GDM1 (cell line): ENCODE results near the gene DUSP22.

ENCODE experiments used
- DNase-seq: peaks from one replicate; lab custom pipeline; 2025; lab: John Stamatoyannopoulos, UW

The DUSP22 gene

DNA sequence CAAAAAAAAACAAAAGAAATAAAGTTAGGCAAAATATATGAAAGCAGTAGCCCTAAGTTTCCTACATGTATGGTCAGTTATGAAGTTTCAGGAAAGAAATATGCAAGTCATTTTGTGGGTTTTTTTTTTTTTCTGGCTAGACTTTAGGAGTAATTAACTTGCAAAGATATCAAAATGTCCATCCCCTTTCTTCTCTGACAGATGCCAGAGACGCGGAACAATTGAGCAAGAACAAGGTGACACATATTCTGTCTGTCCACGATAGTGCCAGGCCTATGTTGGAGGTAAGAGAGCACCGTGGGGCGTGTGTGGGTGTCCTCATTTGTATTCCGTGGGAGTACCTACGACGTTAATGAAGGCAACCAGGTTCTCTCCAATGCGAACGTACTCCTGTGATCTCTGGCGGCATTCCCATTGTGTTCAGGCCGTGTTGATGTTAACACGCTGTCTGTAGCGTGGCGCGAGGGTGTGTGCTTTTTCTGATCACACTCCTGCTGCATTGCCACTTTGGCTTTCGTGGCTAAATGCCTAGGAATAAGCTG lies 19.5 kb downstream of the DUSP22 start:
- DNase-seq: no peak

DNA sequence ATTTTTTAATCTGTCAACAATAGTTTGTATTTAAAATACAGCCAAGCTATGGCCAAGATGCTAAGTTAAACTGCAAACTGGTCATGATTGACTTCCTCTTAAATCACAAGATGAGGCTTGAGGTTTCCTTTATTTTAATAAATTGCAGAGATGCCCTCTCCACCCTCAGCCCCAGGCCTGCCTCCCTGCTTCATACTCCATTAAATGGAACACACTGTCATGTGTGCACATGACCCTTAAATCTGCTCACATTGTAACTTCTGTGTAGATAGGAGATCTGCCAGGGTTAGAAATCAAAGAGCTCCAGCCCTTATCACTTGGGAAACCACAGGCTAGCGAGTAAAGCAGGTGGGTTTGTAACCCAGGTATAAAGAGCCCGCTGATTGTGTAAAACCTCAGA lies 20.8 kb downstream of the DUSP22 start:
- no peak for DNase-seq

DNA sequence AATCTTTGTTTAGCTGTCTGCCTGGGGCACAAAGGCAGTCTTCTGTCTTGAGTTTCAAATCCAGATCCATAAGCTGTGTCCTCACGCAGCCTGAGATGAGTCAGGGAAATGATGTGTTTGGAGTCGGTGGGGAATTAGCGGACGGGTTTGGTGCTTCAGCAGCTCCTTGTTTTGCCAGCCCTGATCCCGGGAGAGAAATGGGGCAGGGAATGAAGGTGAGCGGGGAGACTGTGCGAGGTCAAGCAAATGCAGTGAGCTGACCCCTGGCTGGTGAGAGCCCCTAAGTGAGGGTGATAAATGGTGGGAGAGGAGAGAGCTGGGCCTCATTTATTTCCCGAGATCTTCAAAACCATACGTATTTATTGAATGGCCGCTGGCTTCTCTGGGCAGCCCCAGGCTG lies 21.6 kb downstream of the DUSP22 start:
- no peak for DNase-seq

DNA sequence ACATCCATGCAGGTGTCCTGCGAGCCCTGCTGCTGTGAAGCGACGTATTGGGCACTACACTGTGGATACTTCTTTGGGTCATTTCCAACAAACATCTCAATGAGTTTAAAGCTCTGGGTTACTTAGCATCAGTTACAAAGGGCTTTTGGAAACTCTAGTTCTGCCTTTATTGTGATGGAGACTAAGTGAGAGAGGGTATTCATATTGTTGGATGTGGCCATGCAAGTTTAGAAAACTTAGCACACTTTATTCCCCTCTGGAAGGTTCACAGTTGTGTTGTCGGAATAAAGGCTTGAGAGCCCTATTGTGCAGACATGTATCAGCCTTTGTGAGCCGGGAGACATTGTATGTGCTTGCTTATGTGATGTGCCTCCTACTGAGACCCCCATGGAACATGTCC lies 22.1 kb downstream of the DUSP22 start:
- DNase-seq: no peak

DNA sequence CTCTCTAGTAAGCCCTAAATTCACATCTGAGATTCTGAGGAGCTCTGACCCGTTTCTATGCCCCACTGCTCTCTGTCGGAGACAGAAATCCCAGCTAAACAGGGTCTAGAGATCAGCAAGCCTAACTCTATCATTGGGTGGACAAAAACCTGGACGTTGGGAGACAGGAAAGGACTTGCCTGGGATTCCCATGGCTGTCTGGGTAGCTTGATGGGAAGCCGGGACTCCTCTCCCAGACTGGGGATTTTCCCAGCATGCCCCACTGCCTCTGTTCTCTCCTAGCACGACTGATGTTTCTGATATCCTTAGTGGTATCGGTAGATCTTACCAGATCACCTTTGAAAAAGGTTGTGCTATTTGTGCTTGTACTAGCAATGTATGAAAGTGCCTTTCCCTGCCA lies 22.9 kb downstream of the DUSP22 start:
- DNase-seq: no peak

DNA sequence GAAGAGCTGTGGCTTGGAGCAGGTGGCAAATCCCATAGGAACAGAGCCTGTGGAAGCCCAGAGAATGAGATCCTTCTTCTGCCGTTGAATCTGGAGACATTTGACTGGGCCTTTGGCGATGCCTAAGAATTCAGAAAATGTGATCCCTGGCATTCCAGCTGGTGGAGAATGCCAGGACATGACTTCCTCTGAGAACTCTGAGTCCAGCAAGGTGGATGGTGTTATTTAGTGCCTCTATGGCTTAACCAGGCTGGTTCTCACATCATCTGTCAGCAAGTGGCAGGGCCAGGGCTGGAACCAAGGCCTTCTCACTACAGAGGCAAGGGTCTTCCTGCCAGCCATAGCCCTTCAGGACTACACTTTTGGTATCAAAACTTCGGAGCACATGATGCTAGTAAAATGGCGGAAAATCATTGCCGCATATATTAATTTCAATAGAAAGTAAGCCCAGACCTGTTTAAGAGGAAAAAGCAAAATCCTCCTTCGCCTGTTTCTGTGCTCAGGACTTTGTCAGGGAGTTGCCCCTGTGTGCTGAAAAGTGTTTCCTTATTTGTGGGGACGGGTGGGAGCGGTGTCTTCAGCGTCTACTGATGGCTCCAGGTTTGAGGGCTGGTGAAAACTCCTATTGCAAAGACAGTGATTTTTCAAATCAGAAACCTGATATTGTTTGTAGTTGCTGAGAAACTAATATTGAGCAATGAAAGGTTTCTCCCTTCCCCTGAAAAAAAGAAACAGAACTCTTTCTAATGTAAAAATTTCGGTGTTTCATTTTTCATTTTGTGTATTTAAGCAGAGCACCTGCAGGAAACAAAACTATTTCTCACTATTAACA lies 23.9 kb downstream of the DUSP22 start:
- DNase-seq: no peak

DNA sequence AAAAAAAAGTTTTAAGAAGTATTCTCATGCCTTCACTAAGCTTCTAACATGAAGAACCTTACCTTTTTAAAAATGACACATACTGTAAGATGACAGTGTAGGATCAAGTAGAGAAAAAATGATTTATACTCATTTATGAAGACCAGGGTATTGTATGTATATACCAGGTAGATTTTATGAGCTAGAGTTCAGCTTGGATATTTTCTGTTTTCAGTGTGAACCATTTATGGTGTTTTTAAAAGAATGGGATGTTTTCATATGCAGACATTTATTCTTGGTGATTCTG lies 24.4 kb downstream of the DUSP22 start:
- DNase-seq: no peak

DNA sequence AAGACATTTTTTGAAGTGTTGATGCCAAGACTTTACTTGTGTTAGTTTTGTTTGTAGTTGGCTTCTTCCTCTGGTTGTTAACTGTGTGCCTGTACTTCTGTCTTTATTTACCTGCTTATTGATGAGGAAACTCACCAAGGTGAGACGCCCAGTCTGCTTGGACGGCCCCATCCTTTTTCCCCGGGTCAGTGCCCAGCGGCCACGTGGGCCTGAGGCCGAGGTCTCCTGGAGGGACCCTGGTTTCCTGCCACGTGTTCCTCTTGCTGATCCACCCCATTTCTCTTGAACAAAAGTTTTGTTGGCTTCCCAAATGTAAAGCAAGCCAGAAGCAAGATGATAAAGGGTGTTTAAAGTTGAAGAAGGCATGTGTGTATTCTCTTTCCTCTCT lies 24.8 kb downstream of the DUSP22 start:
- DNase-seq: no peak

DNA sequence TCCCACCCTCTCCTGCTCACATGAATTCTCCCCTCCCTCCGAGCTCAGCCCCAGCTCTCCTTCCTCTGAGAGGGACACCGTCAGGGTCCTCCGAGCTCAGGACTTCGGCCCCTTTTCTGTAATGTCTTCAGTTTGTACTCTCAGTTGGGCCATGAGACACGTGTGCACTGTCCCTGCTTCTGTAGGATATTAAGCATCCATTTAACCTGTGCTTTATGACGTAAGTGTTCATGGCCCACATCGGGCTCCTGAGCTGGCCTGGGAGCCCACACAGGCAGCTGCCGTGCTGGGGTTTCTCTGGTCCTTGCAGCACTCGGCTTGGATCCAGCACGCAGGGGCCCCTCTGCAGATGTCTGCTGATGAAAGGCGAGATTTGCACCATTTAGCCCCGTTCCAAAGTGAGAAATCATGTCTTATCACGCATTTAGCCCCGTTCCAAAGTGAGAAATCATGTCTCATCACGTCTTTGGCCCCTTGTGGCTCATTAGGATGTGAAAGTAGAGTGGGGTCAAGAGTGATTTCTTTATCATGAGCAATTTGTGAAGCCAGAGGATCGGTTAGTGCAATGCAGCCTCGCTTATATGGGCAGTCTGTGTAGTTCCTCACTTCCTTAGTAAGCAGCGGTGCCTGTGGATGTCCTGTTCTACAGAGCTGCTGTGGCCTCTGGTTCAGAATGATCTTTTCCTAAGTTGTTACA lies 25.3 kb downstream of the DUSP22 start:
- no peak for DNase-seq

DNA sequence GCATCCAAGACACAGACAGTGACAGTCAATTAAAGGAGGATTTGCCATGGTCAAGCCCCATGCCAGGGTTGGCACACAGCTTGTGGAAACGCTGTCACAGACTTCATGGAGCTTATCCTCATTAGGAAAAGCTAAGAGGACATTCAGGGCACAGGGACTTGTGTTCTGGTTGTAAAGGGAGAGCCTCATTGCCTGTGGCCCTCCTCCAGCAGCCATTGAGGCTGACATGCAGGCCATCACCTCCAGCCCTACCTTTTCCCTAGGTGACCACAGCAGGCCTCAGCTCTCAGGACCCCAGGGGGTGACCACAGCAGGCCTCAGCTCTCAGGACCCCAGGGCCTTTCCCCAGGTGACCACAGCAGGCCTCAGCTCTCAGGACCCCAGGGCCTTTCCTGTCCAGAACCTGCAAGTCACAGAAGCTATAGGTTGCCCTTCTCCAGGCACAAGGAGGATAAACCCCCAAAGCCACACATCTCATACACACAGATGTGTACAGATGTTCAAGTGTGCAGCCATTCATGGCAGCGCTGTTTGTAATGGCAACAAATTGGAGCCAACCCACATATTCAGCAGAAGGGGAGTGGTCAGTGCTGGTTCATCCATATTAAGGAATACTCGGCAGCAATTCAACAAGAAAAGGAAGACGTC lies 26.1 kb downstream of the DUSP22 start:
- DNase-seq: no peak

DNA sequence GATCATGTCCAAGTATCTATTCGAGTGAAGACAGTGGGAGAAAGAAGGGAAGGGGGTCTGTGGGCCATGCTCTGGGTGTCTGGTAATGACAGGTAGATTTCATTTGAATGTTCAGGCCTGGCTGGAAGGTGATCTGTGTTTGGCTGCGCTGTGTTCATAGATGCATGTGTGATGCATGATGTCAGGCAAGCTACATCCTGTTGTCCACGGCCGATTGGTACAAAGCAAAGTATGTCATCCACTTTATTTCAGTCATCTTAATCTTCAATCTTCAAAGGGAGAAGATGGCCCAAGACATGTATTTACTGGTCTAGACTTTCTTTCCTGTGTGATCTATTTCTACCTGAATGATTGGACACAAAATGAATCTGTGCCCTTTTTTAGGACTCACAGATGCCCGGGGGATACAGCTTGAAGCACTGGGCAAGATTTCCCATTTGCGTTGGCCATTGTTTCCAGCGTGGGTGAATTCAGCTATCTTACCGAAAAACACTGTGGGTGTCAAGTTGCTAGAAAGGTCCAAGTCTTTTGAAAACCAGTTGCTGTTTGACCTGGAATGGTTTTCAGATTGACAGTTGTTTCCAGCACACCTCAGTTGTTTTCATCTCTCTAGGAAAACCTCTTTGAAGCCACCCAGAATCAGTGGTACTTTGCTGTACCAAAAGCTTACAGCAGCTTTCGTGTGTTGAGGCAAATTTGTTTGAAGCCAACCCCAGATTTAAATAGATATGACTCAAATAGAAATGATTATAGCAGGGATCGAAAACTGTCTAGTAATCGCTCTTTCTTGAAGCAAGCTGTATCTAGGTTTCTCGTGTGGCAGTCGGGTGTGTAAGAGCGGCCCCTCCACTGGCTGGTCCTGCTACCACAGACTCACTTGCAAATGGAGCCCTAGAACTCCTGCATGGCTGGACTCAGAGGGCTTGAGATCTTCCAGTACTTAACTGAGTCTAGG lies 27.2 kb downstream of the DUSP22 start:
- no peak for DNase-seq

DNA sequence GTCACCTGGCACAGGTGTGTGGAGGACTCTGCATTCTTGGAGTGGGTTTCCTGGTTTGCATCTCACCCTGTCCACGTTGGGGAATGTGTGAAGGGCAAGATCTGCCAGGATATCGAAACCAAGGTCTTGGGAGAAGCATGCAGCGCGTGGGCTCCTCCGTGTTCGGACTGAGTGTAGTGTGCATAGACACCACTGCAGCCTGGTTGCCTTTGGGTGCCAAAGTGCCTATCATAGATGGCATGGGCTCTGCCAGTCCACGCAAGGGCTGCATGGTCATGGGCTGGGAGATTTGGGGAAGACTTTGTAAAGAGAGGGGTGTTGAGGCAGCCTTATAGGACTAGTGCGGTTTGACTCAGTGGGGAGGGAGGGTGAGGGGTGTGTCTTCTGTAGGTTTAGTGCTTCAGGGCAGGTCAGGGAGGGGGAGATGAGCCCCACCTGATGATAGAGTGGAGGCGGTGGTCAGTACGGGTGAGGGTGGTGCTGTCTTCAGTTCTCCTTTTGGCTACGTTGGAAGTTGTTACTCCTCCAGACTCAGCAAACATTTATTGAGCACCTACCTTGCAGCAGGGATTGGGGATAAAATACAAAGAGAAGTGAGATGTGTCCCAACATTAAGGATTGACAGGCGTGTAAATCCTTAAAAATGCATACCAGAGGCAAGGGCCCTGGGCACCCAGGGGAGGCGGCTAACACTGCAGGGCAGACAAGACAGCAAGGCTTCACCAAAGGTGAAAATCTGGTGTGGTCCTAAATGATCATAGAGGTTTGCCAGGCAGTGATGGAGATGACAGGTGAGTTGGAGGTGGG lies 28.3 kb downstream of the DUSP22 start:
- no peak for DNase-seq

DNA sequence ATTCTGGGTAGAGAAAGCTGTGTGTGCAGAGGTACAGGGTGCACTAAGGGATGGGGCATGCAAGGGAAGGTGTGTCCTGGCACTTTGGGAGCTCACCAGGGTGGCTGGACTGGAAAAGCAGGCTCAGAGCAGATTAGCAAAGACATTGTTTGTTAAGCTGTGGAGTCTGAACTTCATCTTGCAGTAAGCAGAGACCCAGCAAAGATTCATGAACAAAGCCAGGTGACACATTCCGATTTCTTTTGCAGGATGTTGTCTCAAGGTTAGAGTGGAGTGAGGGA lies 28.8 kb downstream of the DUSP22 start:
- DNase-seq: no peak

DNA sequence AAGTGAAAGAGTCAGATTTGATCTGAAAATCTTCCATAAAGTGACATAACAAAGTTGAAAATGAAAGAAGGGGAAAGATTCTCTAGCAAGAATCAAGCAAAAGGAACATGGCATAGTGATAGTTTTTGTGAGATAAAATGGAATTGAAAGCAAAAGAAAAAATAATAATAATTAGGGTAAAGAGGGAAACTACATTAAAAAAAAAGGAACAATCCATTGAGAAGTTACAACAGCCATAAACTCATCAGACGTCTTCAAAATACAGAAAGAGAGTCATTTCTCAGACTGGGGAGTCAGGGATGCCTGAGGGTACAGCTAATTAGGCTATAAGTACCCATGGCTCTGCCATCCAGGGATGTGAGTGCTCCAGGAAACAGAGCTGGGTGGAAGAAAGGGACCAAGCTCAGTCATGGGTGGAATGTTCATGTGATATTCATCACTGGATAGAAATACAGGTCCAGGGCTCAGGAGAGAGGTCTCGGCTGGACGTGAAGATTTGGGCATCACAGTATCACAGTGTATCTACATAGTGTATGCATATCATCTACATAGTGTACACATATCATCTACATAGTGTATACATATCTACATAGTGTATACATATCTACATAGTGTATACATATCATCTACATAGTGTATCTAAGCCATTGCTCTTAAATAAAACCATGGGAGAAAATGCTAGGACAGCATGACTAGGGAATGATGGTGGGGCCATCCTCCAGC lies 29.4 kb downstream of the DUSP22 start:
- DNase-seq: no peak

DNA sequence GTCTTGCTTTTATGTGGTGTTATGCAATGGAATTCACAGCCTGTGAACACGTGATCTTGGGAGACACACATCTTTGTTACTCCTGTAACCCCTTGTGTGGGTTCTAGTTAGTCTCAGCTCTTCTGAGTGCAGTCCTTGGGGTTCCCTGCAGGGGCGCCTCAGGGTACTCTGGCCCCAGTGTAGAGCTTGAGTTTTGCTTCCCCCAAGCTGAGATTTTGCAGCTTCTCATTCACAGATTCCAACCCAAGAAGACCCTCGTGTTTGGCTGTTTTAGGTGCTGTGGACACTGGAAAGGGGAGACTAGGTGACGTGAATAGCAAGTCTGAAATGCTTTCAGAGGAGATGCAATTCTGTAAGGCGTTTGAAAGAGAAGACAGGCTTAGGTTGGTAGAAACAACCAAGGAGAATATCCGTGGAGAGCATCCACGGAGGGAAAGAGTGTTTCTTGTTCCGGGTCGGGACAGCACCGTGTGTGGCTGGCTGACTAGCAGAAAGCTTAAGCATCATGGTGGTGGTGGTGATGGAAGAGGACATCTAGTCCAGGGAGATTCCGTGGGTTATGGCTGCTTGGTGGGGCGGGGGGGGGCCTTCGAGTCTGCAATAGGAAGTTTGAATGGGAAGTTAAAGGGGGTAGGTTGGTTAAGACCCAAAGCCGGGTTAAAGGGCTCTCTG lies 30.1 kb downstream of the DUSP22 start:
- no peak for DNase-seq

DNA sequence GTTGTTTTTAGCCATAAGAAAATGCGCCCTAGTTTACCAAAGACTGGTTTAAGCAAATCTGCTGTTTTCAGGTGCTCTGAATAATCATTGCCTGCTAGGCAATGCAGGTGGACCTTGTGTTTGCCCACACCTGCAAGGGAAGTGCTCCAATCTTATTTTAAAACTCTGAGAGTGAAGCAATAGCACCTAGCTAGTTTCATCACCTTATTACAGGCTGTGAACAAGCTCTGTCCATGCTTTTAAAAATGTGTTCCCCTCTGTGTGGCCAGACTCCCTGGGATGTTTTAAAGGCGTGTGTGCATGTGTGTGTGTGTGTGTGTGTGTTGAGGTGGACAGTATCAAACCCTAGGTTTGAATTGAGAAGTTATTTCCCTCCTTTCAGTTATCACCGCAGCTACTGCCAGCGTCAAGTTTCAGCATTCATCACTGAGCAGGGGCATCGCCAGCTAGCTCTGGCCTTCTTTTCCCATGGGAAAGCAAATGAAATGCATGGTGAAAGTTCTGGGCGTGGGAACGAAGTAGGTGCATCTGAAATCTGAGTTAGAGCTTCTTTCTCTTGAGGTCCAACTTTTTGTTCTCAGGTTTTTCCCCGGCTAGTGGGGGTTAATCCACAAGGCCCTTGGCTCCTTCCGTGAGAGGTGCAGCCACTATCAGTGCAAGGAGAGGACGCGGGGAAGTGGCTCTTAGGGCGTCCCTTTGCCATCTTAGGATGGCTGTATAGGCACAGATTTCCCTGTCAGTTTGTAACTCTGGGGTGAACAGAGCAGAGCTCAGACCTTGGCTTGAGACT lies 30.8 kb downstream of the DUSP22 start:
- DNase-seq: no peak

DNA sequence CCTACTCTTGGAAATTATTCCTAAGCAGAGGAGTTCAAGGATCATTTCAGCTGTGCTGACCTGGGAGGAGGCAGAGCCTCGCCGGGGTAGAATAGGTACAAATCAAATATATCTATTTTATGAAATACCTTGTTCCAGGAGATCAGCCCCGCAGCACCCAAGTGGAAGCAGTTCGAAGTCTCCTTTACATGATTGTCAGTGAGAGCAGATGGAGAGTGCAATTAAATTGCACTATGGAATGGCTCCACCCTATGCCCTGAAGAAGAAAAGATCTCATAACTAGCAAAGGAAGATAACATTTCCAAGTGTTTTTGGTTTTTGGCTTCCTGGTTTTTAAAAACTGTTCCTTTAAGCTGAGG lies 31.4 kb downstream of the DUSP22 start:
- no peak for DNase-seq

DNA sequence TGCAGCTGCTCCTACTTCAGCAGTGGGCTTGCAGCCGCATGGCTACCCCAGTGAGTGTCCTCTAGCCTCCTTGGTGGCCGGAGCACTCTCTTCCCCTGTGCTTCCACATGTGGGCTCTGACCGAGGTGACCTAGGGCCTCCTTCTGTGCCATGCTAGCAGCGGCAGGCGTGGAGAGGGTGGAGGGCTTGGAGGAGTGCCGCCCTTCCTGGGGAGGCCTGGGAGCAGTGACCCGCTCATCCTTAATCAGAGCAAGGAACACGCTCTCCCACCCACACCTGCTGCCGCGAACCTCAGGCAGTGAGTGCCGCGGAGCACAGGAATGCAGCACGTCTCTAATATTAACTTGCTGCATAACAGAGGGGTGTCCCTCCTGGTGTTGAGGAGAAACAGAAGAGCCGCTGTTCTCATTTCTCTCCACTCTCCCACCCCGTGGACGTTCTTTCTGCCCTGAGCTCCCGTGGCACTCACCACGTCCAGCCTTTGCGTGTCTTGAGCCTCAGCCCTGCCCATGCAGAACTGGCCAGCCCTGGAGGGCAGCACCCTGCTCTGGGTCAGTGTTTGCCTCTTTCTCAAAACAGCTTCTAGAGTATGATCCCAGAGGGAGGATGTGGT lies 31.9 kb downstream of the DUSP22 start:
- no peak for DNase-seq

DNA sequence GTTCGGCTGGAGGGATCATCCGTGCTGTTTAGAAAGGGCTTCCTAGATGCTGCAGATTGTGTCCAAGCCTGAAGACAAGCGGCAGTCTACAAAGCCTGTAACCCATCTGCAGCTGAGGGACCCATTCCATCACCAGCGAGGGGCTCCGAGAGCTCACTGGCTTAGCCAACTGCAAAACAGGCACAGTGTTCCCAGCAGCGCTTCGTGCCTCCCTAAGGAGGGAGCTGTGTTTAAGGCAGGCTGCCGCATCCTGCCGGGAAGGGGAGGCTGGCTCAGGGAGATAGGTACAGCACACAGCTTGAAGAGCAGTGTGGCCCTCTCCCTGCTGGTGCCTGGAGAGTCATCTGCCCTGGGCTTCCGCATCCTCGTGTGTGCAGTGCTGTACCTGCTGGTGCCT lies 32.4 kb downstream of the DUSP22 start:
- no peak for DNase-seq
